Suprapubic skin (tissue), 3 donors: Measurements from ENCODE around the gene SGCE.

ENCODE experiments used
- POLR2A ChIP-seq, 2 donors: fragments of 450-650 bp; IDR thresholded peaks; one replicate each; pipeline ENCODE4 v1.6.1; 2017; ENCODE audit warnings: antibody characterized with exemption in 2 of 2, mild to moderate bottlenecking in 2 of 2, moderate library complexity in 2 of 2
- TF ChIP-seq, protein P1 (sequence below), 2 donors: fragments of 200-600 bp in 1 of 2; fragments of 450-650 bp in 1 of 2; sonication (generic) in 1 of 2; IDR thresholded peaks; one replicate each; pipeline ENCODE4 v1.5.1; 2016 to 2019; ENCODE audit warnings: antibody characterized with exemption in 2 of 2, mild to moderate bottlenecking in 1 of 2, moderate library complexity in 1 of 2

DNA sequence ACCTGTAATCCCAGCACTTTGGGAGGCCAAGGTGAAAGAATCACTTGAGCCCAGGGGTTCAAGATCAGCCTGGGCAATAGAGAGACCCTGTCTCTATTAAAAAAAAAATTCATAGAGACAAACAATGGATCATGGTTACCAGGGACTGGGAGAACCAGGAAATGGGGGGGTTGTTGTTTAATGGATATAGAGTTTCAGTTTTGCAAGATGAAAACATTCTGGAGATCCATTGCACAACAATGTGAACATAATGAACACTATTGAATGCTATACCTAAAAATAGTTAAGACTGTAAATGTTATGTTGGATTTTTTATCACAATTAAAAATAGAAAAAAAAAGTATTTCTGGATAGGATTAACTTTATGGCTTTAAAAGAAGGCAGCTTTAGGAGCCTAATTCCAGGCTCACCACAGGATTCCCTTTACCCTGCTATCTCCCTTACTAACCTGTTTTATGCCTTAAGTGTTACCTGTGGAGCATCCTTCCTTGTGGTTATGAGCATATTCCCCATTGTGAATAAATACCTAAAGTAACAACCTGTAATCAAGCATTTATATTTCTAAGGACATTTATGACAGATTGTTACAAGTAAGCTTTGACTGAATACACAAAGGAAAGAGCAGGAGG is 45.1 kb upstream of the SGCE start:
- TF ChIP-seq, protein P1, sequence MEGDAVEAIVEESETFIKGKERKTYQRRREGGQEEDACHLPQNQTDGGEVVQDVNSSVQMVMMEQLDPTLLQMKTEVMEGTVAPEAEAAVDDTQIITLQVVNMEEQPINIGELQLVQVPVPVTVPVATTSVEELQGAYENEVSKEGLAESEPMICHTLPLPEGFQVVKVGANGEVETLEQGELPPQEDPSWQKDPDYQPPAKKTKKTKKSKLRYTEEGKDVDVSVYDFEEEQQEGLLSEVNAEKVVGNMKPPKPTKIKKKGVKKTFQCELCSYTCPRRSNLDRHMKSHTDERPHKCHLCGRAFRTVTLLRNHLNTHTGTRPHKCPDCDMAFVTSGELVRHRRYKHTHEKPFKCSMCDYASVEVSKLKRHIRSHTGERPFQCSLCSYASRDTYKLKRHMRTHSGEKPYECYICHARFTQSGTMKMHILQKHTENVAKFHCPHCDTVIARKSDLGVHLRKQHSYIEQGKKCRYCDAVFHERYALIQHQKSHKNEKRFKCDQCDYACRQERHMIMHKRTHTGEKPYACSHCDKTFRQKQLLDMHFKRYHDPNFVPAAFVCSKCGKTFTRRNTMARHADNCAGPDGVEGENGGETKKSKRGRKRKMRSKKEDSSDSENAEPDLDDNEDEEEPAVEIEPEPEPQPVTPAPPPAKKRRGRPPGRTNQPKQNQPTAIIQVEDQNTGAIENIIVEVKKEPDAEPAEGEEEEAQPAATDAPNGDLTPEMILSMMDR (IDR thresholded peaks at IDR 0.05), result no peak
- no peak for TF ChIP-seq POLR2A (IDR thresholded peaks at IDR 0.05)
